ENCODE results near the gene PLA2G3. TPM values are rescaled to one million over a fixed set of nuclear protein-coding genes. Genes with fewer than 3 reads are reported as not detected.

PLA2G3 gene
- total RNA-seq, 1 experiment from 2014 or later, result 18.3 TPM

- H3K4me3 Mint-ChIP-seq, result no peak overlapping the region
- ATAC-seq, result no peak
- CTCF ChIA-PET, result interaction anchor here (1.3 to 3.5 kb wide), 2 partner anchors 14 to 21 kb away, joined by 4 to 56 read pairs; partner anchors contain the start of genes PLA2G3 and SELENOM
- no peaks in the 10 kb centered on the region for H3K9me3 Mint-ChIP-seq
- no peak for DNase-seq (ENCODE audit: low spot score)
- POLR2A ChIA-PET, result interaction anchor here (0.6 to 1.0 kb wide), 2 partner anchors 13 to 55 kb away, joined by 3 read pairs; no protein-coding TSS in a partner anchor
- H3K27ac Mint-ChIP-seq, result no peak overlapping the region
- no peaks in the 10 kb centered on the region for H3K36me3 Mint-ChIP-seq
- peaks cover 24% of the 10 kb centered on the region for H3K4me1 Mint-ChIP-seq
- H3K27me3 Mint-ChIP-seq (ENCODE audit: low read depth), result peaks cover 3% of the 10 kb centered on the region; the same call in 1 of the 2 replicates
- TF ChIP-seq KAT7 (CRISPR knock-in tag; IDR thresholded peaks at IDR 0.05; ENCODE audit: borderline replicate concordance), result no peak
- no peak for TF ChIP-seq ZNF416 (CRISPR knock-in tag; IDR thresholded peaks at IDR 0.05)
- TF ChIP-seq ZNF512 (CRISPR knock-in tag; IDR thresholded peaks at IDR 0.05; ENCODE audit: borderline replicate concordance), result no peak
- no peak for TF ChIP-seq USF2 (CRISPR knock-in tag; IDR thresholded peaks at IDR 0.05)
- no peak for TF ChIP-seq ZBTB21 (CRISPR knock-in tag; IDR thresholded peaks at IDR 0.05; ENCODE audit: borderline replicate concordance)
- TF ChIP-seq GRHL2 (CRISPR knock-in tag; IDR thresholded peaks at IDR 0.05; ENCODE audit: insufficient replicate concordance, severe bottlenecking), result no peak
- no peak for TF ChIP-seq RELA (CRISPR knock-in tag; IDR thresholded peaks at IDR 0.05; ENCODE audit: borderline replicate concordance)
- TF ChIP-seq NFYB (CRISPR knock-in tag; conservative IDR thresholded peaks at IDR 0.05; ENCODE audit: low read depth), result no peak
- no peak for TF ChIP-seq NR1H2 (CRISPR knock-in tag; IDR thresholded peaks at IDR 0.05)
- no peak for TF ChIP-seq TEAD4 (CRISPR knock-in tag; IDR thresholded peaks at IDR 0.05)
- no peak for TF ChIP-seq TEAD1 (CRISPR knock-in tag; IDR thresholded peaks at IDR 0.05)
- TF ChIP-seq AFF4 (CRISPR knock-in tag; IDR thresholded peaks at IDR 0.05; ENCODE audit: borderline replicate concordance), result no peak
- TF ChIP-seq TCF7 (CRISPR knock-in tag; IDR thresholded peaks at IDR 0.05; ENCODE audit: low read depth), result no peak
- no peak for TF ChIP-seq ZBTB43 (CRISPR knock-in tag; IDR thresholded peaks at IDR 0.05)
- TF ChIP-seq ZNF317 (CRISPR knock-in tag; IDR thresholded peaks at IDR 0.05; ENCODE audit: borderline replicate concordance, low read depth), result no peak
- TF ChIP-seq E2F1 (CRISPR knock-in tag; IDR thresholded peaks at IDR 0.05), result no peak
Observed at GRCh38 chr22:31126128-31126868, 14.0 kb downstream of the PLA2G3 start.

Measured in WTC11 (cell line).